ENCODE results near the gene ADORA2A. TPM values are rescaled to one million over a fixed set of nuclear protein-coding genes. Genes with fewer than 3 reads are reported as not detected.
"Not testable (repeated sequence)": the region's sequence is repeated elsewhere in the genome, so short reads cannot be mapped to it uniquely, and the experiment has no call there.

Gene ADORA2A
- total RNA-seq, 1 experiment from 2014 or later, result 0.72 TPM

DNA sequence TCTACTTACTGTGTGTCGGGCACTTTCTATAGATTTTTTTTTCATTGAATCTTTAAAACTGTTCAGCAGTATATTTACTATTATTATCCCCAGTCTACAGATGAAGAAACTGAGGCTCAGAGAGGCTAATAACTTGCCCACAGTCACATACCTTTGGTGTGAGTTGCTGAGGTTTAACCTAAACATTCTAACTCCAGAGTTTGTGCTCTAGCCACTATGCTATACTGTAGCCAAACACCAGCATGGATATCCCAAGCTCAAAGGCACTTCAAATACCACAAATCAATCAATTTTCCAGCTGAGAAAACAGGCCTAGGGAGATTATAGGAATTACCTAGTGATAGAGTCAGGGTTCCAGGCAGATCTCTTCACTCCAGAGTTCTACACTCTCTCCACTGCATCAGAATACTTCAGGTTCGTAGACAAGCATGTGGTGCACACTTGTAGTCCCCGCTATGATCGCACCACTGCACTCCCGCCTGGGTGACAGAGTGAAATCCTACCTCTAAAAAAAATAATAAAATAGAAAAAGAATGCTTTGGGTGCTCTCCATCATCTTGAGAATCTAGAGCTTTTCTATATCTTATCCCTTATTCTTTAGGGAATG lies 47.4 kb downstream of the ADORA2A start:
- DNase-seq (ENCODE audit: extremely low read depth, low read depth), result no peak

DNA sequence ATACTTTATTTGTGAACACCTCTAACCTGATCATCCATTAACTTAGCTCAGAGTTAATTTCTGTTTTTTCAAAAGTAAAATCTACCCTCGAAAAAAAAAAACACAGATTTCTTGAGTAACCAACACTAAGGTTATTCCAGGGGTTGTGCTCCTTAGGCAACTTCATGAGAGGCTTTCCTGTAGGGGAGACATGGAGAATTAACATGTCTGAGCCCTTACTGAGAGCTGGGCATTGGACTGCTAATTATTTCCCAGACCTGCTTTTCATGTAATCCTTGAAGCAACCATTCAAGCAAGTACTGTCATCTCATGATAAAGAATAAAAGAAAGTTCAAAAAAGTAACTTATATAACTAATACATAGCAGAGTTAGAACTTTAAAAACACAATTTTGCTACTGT lies 54.2 kb downstream of the ADORA2A start:
- DNase-seq (ENCODE audit: extremely low read depth, low read depth), result no peak

GRCh38 chr22:24482575-24482974 lies 55.2 kb downstream of the ADORA2A start:
- DNase-seq (ENCODE audit: extremely low read depth, low read depth), result peak; percentile 33

DNA sequence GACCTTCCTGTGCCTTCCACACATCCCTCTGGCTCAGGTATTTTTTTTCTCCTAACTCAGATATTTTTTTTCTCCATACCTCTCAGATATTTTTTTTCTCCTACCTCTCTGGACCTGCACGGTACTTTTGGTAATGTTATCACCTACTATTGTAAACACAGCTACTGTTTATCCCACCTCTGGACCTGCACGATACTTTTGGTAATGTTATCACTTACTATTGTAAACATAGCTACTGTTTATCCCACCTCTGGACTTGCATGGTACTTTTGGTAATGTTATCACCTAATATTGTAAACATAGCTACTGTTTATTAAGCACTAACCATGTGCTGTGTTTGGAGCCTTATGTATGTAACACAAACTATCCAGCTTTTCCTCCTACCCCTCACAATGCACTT lies 55.6 kb downstream of the ADORA2A start:
- DNase-seq (ENCODE audit: extremely low read depth, low read depth), result no peak

- no peak for DNase-seq (ENCODE audit: extremely low read depth, low read depth)
Observed at GRCh38 chr22:24483976-24484545, 56.7 kb downstream of the ADORA2A start.

DNA sequence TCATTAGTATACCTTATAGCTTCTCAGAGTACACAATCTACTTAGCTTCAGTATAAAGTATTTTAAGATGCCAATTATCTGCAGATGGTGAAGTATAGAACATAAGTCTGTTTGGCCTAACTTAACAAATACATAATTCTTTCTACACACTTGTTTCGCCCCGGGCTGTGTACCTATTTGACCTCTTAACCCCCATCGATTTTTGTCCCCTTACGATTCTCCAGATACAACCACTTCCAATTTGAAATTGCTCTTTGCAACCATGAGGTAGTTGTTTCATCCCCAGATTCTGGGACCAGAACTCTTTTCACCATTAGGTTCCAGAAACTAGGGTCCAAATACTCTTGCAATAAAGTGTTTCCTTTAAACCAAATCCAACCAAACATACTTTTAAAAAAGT lies 57.8 kb downstream of the ADORA2A start:
- DNase-seq (ENCODE audit: extremely low read depth, low read depth), result no peak

GRCh38 chr22:24485608-24486007 lies 58.2 kb downstream of the ADORA2A start:
- no peak for DNase-seq (ENCODE audit: extremely low read depth, low read depth)

GRCh38 chr22:24486501-24486921 lies 59.1 kb downstream of the ADORA2A start:
- no peak for DNase-seq (ENCODE audit: extremely low read depth, low read depth)

GRCh38 chr22:24489011-24489410 lies 61.6 kb downstream of the ADORA2A start:
- no peak for DNase-seq (ENCODE audit: extremely low read depth, low read depth)

DNA sequence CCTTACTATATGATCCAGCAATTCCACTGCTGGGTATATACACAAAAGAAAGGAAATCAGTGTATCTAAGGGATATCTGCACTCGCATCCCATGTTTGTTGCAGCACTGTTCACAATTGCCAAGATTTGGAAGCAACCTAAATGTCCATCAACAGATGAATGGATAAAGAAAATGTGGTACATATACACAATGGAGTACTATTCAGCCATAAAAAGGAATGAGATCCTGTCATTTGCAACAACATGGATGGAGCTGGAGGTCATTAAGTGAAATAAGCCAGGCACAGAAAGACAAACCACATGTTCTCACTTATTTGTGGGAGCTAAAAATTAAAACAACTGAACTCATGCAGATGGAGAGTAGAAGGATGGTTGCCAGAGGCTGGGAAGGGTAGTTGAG lies 62.0 kb downstream of the ADORA2A start:
- not testable (repeated sequence) for DNase-seq (ENCODE audit: extremely low read depth, low read depth)

Other genes starting within 250 kb of the ADORA2A start
- 0.02 TPM in 1 of 2 replicates, not detected in the other for gene SUSD2, start 246.1 kb upstream of the ADORA2A start, total RNA-seq (2014; rRNA removed; shearing (Covaris generic))
- gene GGT5, start 182.5 kb upstream of the ADORA2A start, total RNA-seq (2014; rRNA removed; shearing (Covaris generic)), result not detected in 2 replicates
- gene SPECC1L, start 156.8 kb upstream of the ADORA2A start, total RNA-seq (2014; rRNA removed; shearing (Covaris generic)), result 16.3 and 18.3 TPM in 2 replicates
- gene UPB1, start 67.7 kb downstream of the ADORA2A start, total RNA-seq (2014; rRNA removed; shearing (Covaris generic)), result 0.02 TPM in 1 of 2 replicates, not detected in the other
- gene GUCD1, start 127.5 kb downstream of the ADORA2A start, total RNA-seq (2014; rRNA removed; shearing (Covaris generic)), result 44.8 and 55.8 TPM in 2 replicates
- 82.3 and 92.1 TPM in 2 replicates for gene SNRPD3, start 128.4 kb downstream of the ADORA2A start, total RNA-seq (2014; rRNA removed; shearing (Covaris generic))
- 4.3 and 5.5 TPM in 2 replicates for gene LRRC75B, start 165.5 kb downstream of the ADORA2A start, total RNA-seq (2014; rRNA removed; shearing (Covaris generic))
- 47.2 and 53.5 TPM in 2 replicates for gene GGT1, start 175.6 kb downstream of the ADORA2A start, total RNA-seq (2014; rRNA removed; shearing (Covaris generic))